Hematopoietic multipotent progenitor cell (in vitro differentiated cells): ENCODE measurements around the gene KDM3B. TPM values are rescaled to one million over a fixed set of nuclear protein-coding genes. Genes with fewer than 3 reads are reported as not detected.
"Not testable (repeated sequence)": the region's sequence is repeated elsewhere in the genome, so short reads cannot be mapped to it uniquely, and the experiment has no call there.

Experiments used
- DNase-seq, 3 donors: peaks; one replicate each; pipeline ENCODE4 v3.0.0-alpha.2; 2011 to 2015; ENCODE audit warnings: low read depth in 2 of 3, low spot score in 2 of 3
- total RNA-seq: library from RNA; depleted of rRNA; stranded (reverse); fragments of >200 nt; gene quantifications from one replicate; pipeline ENCODE4 v1.2.3, GENCODE V29; 2012

The KDM3B gene
- total RNA-seq, 1 donor = 50.9 TPM

- DNase-seq = peak; percentile 91 to 96 (median 96)
Measured at GRCh38 chr5:138464008-138464387, 111.5 kb downstream of the KDM3B start.

GRCh38 chr5:138464388-138465260 is 112.1 kb downstream of the KDM3B start:
- peak; percentile 98 to 99 (median 98) for DNase-seq

DNA sequence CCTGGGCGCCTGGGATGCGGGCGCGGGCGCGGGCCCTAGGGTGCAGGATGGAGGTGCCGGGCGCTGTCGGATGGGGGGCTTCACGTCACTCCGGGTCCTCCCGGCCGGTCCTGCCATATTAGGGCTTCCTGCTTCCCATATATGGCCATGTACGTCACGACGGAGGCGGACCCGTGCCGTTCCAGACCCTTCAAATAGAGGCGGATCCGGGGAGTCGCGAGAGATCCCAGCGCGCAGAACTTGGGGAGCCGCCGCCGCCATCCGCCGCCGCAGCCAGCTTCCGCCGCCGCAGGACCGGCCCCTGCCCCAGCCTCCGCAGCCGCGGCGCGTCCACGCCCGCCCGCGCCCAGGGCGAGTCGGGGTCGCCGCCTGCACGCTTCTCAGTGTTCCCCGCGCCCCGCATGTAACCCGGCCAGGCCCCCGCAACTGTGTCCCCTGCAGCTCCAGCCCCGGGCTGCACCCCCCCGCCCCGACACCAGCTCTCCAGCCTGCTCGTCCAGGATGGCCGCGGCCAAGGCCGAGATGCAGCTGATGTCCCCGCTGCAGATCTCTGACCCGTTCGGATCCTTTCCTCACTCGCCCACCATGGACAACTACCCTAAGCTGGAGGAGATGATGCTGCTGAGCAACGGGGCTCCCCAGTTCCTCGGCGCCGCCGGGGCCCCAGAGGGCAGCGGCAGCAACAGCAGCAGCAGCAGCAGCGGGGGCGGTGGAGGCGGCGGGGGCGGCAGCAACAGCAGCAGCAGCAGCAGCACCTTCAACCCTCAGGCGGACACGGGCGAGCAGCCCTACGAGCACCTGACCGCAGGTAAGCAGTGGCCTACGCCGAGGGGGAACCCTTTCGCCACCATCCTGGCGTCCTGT is 113.0 kb downstream of the KDM3B start, which contains the start of gene EGR1:
Gene EGR1, plus strand, starts transcription at position 219 of the 864 bp plus-strand sequence. Its CDS starts 283 bp downstream, at position 502.
- DNase-seq = peak; percentile 95 to 98 (median 97)

GRCh38 chr5:138466125-138466899 is 113.8 kb downstream of the KDM3B start:
- DNase-seq = no peak

GRCh38 chr5:138466900-138467710 is 114.6 kb downstream of the KDM3B start:
- DNase-seq = no peak

- no peak for DNase-seq
Measured at GRCh38 chr5:138467711-138468132, 115.2 kb downstream of the KDM3B start.

DNA sequence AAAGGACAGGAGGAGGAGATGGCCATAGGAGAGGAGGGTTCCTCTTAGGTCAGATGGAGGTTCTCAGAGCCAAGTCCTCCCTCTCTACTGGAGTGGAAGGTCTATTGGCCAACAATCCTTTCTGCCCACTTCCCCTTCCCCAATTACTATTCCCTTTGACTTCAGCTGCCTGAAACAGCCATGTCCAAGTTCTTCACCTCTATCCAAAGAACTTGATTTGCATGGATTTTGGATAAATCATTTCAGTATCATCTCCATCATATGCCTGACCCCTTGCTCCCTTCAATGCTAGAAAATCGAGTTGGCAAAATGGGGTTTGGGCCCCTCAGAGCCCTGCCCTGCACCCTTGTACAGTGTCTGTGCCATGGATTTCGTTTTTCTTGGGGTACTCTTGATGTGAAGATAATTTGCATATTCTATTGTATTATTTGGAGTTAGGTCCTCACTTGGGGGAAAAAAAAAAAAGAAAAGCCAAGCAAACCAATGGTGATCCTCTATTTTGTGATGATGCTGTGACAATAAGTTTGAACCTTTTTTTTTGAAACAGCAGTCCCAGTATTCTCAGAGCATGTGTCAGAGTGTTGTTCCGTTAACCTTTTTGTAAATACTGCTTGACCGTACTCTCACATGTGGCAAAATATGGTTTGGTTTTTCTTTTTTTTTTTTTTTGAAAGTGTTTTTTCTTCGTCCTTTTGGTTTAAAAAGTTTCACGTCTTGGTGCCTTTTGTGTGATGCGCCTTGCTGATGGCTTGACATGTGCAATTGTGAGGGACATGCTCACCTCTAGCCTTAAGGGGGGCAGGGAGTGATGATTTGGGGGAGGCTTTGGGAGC is 115.9 kb downstream of the KDM3B start:
- DNase-seq = peak in 1 of 3 donors; percentile 31

- no peak for DNase-seq
Measured at GRCh38 chr5:138468966-138469539, 116.6 kb downstream of the KDM3B start.

GRCh38 chr5:138469540-138470321 is 117.2 kb downstream of the KDM3B start:
- DNase-seq = peak in 1 of 3 donors; percentile 67

DNA sequence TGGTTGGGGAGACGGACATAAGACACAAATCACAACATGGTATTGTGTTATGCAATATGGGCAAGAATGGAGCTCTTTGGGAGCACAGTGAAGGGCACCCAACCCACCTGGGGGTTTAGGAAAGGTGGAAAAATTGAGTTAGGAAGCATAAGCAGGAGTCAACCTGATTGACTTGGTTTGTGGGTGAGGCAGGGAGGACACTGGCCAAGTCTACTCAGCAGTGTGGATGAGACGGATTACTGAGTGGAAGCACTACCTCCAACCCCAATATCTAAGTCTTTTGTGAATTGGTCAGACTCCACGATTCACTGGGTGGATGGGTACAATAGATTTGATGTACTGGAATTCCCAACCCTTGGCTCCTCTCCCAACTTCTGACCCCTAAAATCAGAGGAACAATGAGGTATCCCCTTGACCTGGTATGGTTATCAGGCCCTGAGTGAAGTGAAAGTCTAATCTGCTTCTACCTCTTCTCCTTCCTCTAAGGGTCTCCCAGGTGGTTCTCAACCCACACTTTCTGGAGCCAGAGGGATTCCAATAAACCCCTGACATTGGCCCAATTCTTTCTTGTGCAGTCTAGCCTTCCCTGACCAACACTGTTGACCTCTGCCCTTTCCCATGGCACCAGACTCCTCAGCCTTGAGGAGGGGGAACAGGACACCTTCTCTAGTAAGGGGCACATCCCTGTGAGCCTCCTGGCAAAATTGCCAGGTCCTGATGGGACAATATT is 118.0 kb downstream of the KDM3B start:
- no peak for DNase-seq

DNA sequence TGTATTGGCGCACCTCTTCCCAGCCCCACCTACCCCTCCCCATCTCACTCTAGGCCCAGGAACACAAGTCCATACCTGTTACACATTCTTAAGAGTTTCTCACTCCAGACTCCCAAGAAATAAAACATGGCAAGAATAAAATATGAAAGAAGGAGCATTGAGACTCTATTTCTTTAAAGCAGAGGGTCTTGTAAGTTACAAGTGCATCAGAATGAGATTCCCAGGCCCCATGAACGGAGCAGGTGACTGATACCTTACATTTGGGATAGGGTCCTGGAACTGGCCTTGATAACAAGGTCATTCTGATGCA is 118.5 kb downstream of the KDM3B start:
- no peak for DNase-seq

GRCh38 chr5:138472353-138472752 is 119.9 kb downstream of the KDM3B start:
- DNase-seq = no peak

DNA sequence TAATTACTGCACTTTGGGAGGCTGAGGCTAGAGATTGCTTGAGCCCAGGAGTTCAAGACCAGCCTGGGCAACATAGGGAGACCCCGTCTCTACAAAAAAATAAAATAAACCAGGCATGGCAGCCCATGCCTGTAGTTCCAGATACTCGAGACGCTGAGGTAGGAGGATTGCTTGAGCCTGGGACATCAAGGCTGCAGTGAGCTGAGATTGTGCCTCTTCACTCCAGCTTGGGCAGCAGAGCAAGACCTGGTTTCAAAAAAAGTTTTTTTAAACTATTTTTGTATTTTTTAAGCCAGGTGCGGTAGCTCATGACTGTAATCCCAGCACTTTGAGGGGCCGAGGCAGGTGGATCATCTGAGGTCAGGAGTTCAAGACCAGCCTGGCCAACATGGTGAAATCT is 120.7 kb downstream of the KDM3B start:
- not testable (repeated sequence) for DNase-seq

DNA sequence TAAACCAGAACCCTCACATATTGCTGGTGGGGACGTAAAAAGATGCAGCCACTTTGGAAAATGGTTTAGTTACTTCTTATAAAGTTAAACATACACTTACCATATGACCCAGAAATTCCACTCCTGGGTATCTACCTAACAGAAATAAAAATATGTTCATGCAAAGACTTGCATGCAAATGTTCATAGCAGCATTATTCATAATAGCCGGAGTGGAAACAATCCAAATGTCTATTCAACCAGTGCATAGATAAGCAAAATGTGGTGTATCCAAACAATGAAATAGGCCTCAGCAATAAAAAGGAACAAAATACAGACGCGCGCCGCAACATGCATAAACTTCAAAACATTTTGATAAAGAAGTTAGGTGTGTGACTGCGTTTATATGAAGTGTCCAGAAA is 124.4 kb downstream of the KDM3B start:
- no peak for DNase-seq

DNA sequence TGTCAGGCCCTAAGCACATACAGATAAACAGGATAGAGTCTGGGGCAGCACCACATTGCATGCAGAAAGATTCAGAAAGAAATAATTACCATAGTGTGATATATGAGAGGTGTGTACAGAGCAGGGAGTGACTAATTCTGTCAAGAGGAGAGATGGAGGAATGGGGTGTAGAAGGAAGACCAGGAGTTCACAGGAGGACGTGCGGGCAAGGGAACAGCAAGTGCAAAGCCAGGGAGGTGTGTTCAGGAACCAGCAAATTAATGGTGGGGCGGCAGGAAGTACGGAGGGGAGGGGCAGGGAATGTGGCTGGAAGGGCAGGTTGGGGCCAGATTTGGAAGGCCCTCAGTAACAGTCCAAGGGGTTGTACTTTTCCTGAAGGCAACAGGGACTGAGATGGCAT is 130.2 kb downstream of the KDM3B start:
- no peak for DNase-seq
